SK-N-MC (cell line): ENCODE results near the gene GIPC1.

Experiments
- EZH2 ChIP-seq: fragments of 200-600 bp; sonication (generic); IDR thresholded peaks from one replicate; pipeline ENCODE4 v1.6.1; 2017; ENCODE audit warnings: antibody characterized with exemption
- FOXP2 ChIP-seq: optimal IDR thresholded peaks from 2 replicates; pipeline ENCODE3; 2011; ENCODE audit warnings: mild to moderate bottlenecking, moderate library complexity; ENCODE audit not compliant: insufficient read depth; ENCODE audit errors: extremely low read length, control extremely low read depth
- POLR2AphosphoS5 ChIP-seq: IDR thresholded peaks from 2 replicates; pipeline ENCODE4 v1.6.1; 2012; ENCODE audit warnings: mild to moderate bottlenecking, low read depth, low read length, borderline replicate concordance

- TF ChIP-seq EZH2 (no peak), POLR2AphosphoS5 (no peak), FOXP2 (no peak)
Measured at GRCh38 chr19:14528419-14529253, 32.7 kb upstream of the GIPC1 start.
